AG04449 (cell line): Measurements from ENCODE around the gene PRR5L.

Source experiments
- CTCF ChIA-PET: fragments of 350-600 bp; formaldehyde crosslinking; extraction: SDS; loops from one replicate; lab custom pipeline; 2021; ENCODE audit warnings: antibody characterized with exemption; lab: Yijun Ruan, JAX
- POLR2A ChIA-PET: fragments of 400-600, 350-600 bp; formaldehyde crosslinking; extraction: SDS; loops from one replicate; lab custom pipeline; 2020; ENCODE audit warnings: antibody characterized with exemption, inconsistent platforms; lab: Yijun Ruan, JAX
- DNase-seq: peaks from one replicate; pipeline ENCODE4 v3.0.0-alpha.2; 2010; ENCODE audit warnings: low read depth, low spot score
- H3K4me3 ChIP-seq: 2 replicates; pipeline ENCODE4 v1.5.1; 2011; ENCODE audit warnings: low read depth, mild to moderate bottlenecking, control low read depth, low read length
- CTCF ChIP-seq: IDR thresholded peaks from one replicate; pipeline ENCODE4 v1.5.1; 2011; ENCODE audit warnings: mild to moderate bottlenecking, moderate library complexity, low read length, control low read depth, inconsistent platforms; ENCODE audit not compliant: insufficient read depth; ENCODE audit errors: missing control alignments

The PRR5L gene

DNA sequence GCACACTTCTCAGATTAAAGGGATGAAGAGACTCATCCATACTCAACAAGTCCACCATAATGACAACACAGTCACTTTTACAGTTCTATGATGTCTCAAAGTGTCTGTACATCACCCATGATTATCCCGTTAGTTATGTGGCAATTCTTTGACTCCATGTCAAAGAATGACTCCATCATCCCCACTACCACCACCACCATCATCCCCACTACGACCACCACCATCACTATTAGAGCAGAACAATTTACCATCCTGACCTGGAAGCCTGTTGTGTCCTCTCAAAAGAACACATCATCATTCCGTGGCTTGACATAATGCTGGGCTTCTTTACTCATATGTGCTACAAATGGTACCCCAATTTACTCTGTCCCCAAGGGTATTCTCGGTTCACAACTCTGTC lies 13.7 kb downstream of the PRR5L start:
- ChIA-PET POLR2A (no interaction called here), CTCF (interaction anchor here (0.9 to 8.0 kb wide), 3 partner anchors 13 to 164 kb away, joined by 3 to 170 read pairs (median 4); no protein-coding TSS in a partner anchor)
- TF ChIP-seq CTCF, result no peak
- no peak overlapping the region for H3K4me3 ChIP-seq
- no peak for DNase-seq

DNA sequence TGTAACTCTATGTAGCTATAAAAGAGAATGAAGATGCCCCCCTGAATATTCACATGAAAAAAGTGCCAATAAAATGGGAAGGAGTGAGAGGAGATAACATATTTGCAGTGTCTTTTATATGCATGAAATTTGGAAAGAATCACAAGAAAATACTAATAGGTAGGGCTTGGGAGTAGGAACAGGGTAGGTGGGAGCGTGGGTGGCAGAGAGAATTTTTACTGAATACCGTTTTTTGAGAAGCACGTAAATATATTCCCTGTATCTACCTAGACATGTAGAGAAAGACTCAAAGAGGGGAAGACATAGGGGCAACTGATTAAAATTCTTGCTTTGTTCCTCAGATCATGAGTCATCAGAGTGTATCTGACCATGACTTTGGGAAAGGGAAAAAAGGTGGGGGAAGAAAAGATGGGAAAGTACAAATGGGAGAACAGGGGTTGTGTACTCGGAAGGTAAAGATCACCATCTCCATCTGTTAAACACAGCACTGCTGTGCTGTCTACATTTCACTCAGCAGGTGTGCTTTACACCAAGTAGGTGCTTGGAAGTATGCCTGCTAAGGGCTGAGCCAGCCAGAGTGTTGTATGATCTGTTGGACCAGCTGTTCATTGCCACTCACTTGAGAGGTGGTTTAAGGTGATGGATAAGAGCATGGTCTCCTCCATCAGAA lies 16.0 kb downstream of the PRR5L start:
- no peak for DNase-seq
- POLR2A ChIA-PET, result interaction anchor here (0.7 kb wide), 1 partner anchor 51 kb away, joined by 3 read pairs; no protein-coding TSS in a partner anchor
- CTCF ChIA-PET, result interaction anchor here (0.6 to 8.0 kb wide), 5 partner anchors 12 to 198 kb away, joined by 3 to 170 read pairs (median 3); partner anchors contain the start of gene TRAF6

GRCh38 chr11:36312611-36313472 lies 16.8 kb downstream of the PRR5L start:
- ChIA-PET POLR2A (interaction anchor here (0.7 kb wide), 1 partner anchor 51 kb away, joined by 3 read pairs; no protein-coding TSS in a partner anchor), CTCF (interaction anchor here (0.6 to 8.0 kb wide), 4 partner anchors 9 to 198 kb away, joined by 3 to 170 read pairs (median 4); partner anchors contain the start of gene TRAF6)
- no peak for DNase-seq
- TF ChIP-seq CTCF, result no peak
- no peak overlapping the region for H3K4me3 ChIP-seq

More for the DNA sequence above, 16.0 kb downstream of the PRR5L start:
- no peak for TF ChIP-seq CTCF
- H3K4me3 ChIP-seq, result no peak overlapping the region

GRCh38 chr11:36313750-36314433 lies 17.8 kb downstream of the PRR5L start:
- no peak overlapping the region for H3K4me3 ChIP-seq
- DNase-seq, result no peak
- POLR2A ChIA-PET, result no interaction called here
- CTCF ChIA-PET, result interaction anchor here (2.6 to 8.0 kb wide), 2 partner anchors 10 to 160 kb away, joined by 6 to 170 read pairs; no protein-coding TSS in a partner anchor
- TF ChIP-seq CTCF, result no peak

DNA sequence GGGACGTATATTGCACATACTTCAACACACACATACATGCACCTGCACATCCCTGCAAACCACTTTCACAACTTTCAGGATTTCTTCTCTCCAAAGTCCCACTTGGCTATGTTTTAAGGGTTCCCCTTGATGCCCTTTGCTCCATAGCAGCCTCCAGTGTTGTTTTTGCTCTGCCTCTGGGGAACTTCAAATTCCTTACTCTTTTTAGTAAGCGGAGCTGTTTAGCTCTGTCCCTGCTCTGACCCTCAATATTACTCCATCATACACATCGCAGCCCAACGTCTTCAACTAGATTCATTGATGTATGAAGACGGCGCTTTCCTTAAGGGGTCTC lies 18.3 kb downstream of the PRR5L start:
- DNase-seq, result no peak
- POLR2A ChIA-PET, result no interaction called here
- no peak for TF ChIP-seq CTCF
- CTCF ChIA-PET, result interaction anchor here (2.6 to 8.0 kb wide), 2 partner anchors 11 to 160 kb away, joined by 6 to 170 read pairs; no protein-coding TSS in a partner anchor
- no peak overlapping the region for H3K4me3 ChIP-seq
